ENCODE measurements around the gene ATP9A. TPM values are rescaled to one million over a fixed set of nuclear protein-coding genes. Genes with fewer than 3 reads are reported as not detected.

The ATP9A gene
- total RNA-seq, 1 experiment from 2014 or later: 18.6 TPM

DNA sequence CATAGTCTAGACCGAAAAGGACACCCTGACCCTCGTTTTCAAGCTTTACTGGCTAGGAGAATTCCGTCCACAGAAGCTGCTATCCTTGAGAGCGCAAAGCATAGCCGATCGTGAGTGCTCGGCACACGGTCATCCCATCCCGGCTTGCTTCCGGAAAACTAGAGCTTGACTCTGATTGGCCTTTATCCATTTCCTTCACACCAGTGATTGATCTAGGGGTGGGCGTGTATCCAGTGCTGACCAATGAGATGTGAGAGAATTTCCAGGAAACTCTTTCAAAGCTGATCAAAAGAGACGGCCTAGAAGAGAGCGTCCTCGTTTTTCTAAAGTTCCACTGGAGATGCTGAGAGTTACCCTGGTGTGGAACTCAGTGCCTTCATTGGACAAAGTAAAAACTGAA, 184.7 kb downstream of the ATP9A start:
- H2AFZ ChIP-seq: no peak overlapping the region
- no peak overlapping the region for H3K4me2 ChIP-seq
- no peak overlapping the region for H3K4me3 ChIP-seq
- no peak for TF ChIP-seq EZH2 (IDR thresholded peaks at IDR 0.05; ENCODE audit: low read depth)
- TF ChIP-seq, protein P1, sequence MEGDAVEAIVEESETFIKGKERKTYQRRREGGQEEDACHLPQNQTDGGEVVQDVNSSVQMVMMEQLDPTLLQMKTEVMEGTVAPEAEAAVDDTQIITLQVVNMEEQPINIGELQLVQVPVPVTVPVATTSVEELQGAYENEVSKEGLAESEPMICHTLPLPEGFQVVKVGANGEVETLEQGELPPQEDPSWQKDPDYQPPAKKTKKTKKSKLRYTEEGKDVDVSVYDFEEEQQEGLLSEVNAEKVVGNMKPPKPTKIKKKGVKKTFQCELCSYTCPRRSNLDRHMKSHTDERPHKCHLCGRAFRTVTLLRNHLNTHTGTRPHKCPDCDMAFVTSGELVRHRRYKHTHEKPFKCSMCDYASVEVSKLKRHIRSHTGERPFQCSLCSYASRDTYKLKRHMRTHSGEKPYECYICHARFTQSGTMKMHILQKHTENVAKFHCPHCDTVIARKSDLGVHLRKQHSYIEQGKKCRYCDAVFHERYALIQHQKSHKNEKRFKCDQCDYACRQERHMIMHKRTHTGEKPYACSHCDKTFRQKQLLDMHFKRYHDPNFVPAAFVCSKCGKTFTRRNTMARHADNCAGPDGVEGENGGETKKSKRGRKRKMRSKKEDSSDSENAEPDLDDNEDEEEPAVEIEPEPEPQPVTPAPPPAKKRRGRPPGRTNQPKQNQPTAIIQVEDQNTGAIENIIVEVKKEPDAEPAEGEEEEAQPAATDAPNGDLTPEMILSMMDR (conservative IDR thresholded peaks at IDR 0.05): no peak
- H3K79me2 ChIP-seq (ENCODE audit: low read depth): no peaks in the 10 kb centered on the region
- peaks cover 8% of the 10 kb centered on the region; the same call in 1 of the 2 replicates for H3K4me1 ChIP-seq (replicated peaks; ENCODE audit: insufficient read depth)
- CTCF ChIA-PET: no interaction called here
- no peaks in the 10 kb centered on the region for H3K36me3 ChIP-seq (ENCODE audit: low read depth)
- H3K27ac ChIP-seq: no peak overlapping the region
- no peaks in the 10 kb centered on the region for H3K9me2 ChIP-seq (ENCODE audit: insufficient read depth)
- DNase-seq: no peak
- H3K9me3 ChIP-seq (ENCODE audit: insufficient read depth, low read depth): no peaks in the 10 kb centered on the region
- no TSS peak for BruUV-seq (replicated peaks)
- H4K20me1 ChIP-seq (ENCODE audit: insufficient read depth): no peaks in the 10 kb centered on the region
- H3K27me3 ChIP-seq (ENCODE audit: insufficient read depth, low read depth): no peaks in the 10 kb centered on the region
- POLR2A ChIA-PET (ENCODE audit: unreplicated experiment): interaction anchor here (0.6 kb wide), 1 partner anchor 938 kb away, joined by 5 read pairs; no protein-coding TSS in a partner anchor
- H3F3A ChIP-seq (ENCODE audit: insufficient read depth, low read depth): no peaks in the 10 kb centered on the region
- intact Hi-C loops (cut with micrococcal nuclease; ENCODE audit: unreplicated experiment): no loop called here

DNA sequence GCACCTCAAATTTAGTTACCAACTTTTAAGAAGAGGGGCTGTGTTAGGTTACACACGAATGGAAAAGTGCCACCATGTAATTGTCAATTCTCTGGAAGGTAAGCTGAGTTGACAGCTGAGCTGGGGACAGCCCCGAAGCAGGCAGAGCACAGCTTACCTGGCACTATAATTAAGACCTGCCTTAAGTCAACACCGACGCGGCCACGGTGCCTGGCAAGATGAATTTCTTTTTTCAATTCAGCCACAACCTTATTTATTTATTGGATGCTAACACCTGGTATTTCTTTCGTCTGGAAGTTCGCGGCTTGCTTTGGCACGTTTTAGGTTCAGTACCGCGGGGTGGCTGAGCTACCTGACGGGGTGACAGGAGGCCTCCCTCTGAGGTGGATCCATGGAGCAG, 185.1 kb downstream of the ATP9A start:
- no peak overlapping the region for H3K4me3 ChIP-seq
- no peaks in the 10 kb centered on the region for H3F3A ChIP-seq (ENCODE audit: insufficient read depth, low read depth)

DNA sequence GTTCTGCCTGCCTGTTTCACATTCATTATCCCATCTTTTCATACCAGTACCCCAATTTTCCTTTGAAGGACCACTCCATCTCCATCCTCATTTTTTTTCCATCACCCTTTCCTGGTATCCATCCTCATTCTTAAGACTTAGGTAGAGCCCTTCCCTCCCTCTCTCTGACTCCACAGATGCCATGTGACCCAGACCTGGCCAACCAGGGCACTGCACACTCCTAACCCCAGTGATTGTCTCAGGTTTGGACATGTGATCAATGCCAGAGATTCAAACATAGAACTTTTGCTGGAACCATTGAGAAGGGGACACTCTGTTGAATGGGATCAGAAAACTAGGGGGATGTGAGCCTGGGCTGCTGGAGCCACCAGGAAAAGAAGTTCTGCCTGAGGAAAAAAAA, 186.6 kb downstream of the ATP9A start:
- BruUV-seq (replicated peaks): no TSS peak
- POLR2A ChIA-PET (ENCODE audit: unreplicated experiment): no interaction called here
- no peak overlapping the region for H3K27ac ChIP-seq

More for the DNA sequence above, 185.1 kb downstream of the ATP9A start:
- Histone ChIP-seq H3K9me3 (ENCODE audit: insufficient read depth, low read depth) (no peaks in the 10 kb centered on the region), H2AFZ (no peak overlapping the region), H3K27ac (no peak overlapping the region), H3K27me3 (ENCODE audit: insufficient read depth, low read depth) (no peaks in the 10 kb centered on the region), H3K9me2 (ENCODE audit: insufficient read depth) (no peaks in the 10 kb centered on the region), H3K36me3 (ENCODE audit: low read depth) (no peaks in the 10 kb centered on the region), H3K4me1 (replicated peaks; ENCODE audit: insufficient read depth) (peaks cover 8% of the 10 kb centered on the region; the same call in 1 of the 2 replicates), H4K20me1 (ENCODE audit: insufficient read depth) (no peaks in the 10 kb centered on the region), H3K4me2 (no peak overlapping the region), H3K79me2 (ENCODE audit: low read depth) (no peaks in the 10 kb centered on the region)
- DNase-seq: no peak
- BruUV-seq (replicated peaks): no TSS peak
- TF ChIP-seq, protein P1 (conservative IDR thresholded peaks at IDR 0.05): no peak
- TF ChIP-seq EZH2 (IDR thresholded peaks at IDR 0.05; ENCODE audit: low read depth): no peak
- intact Hi-C loops (cut with micrococcal nuclease; ENCODE audit: unreplicated experiment): no loop called here
- CTCF ChIA-PET: no interaction called here
- POLR2A ChIA-PET (ENCODE audit: unreplicated experiment): interaction anchor here (0.6 kb wide), 1 partner anchor 937 kb away, joined by 5 read pairs; no protein-coding TSS in a partner anchor

More for the DNA sequence above, 186.6 kb downstream of the ATP9A start:
- H3K4me2 ChIP-seq: no peak overlapping the region
- H3K4me1 ChIP-seq (replicated peaks; ENCODE audit: insufficient read depth): peaks cover 8% of the 10 kb centered on the region; the same call in 1 of the 2 replicates
- intact Hi-C loops (cut with micrococcal nuclease; ENCODE audit: unreplicated experiment): no loop called here
- CTCF ChIA-PET: no interaction called here
- no peak overlapping the region for H2AFZ ChIP-seq
- H3K9me2 ChIP-seq (ENCODE audit: insufficient read depth): no peaks in the 10 kb centered on the region
- H3K79me2 ChIP-seq (ENCODE audit: low read depth): no peaks in the 10 kb centered on the region
- no peaks in the 10 kb centered on the region for H4K20me1 ChIP-seq (ENCODE audit: insufficient read depth)
- DNase-seq: no peak
- no peak for TF ChIP-seq EZH2 (IDR thresholded peaks at IDR 0.05; ENCODE audit: low read depth)
- TF ChIP-seq, protein P1 (conservative IDR thresholded peaks at IDR 0.05): no peak
- no peaks in the 10 kb centered on the region for H3K27me3 ChIP-seq (ENCODE audit: insufficient read depth, low read depth)
- no peaks in the 10 kb centered on the region for H3K9me3 ChIP-seq (ENCODE audit: insufficient read depth, low read depth)
- H3K4me3 ChIP-seq: no peak overlapping the region
- H3K36me3 ChIP-seq (ENCODE audit: low read depth): no peaks in the 10 kb centered on the region
- H3F3A ChIP-seq (ENCODE audit: insufficient read depth, low read depth): no peaks in the 10 kb centered on the region
